Fibroblast of the aortic adventitia (primary cell): ENCODE measurements around the gene HSDL2. TPM values are rescaled to one million over a fixed set of nuclear protein-coding genes. Genes with fewer than 3 reads are reported as not detected.

Experiments
- DNase-seq: peaks from one replicate; pipeline ENCODE4 v3.0.0-alpha.2; 2010; ENCODE audit warnings: low read depth
- H3K4me3 ChIP-seq: 2 replicates; pipeline ENCODE4 v1.5.1; 2011; ENCODE audit warnings: low read depth, mild to moderate bottlenecking, control low read depth, low read length, moderate library complexity
- total RNA-seq: library from RNA; depleted of rRNA; stranded (reverse); fragments of >200 nt; gene quantifications from 2 replicates; pipeline ENCODE4 v1.2.3, GENCODE V29; 2012; ENCODE audit warnings: low replicate concordance
- TF ChIP-seq, protein P1 (sequence below): IDR thresholded peaks from 2 replicates; pipeline ENCODE4 v1.5.1; 2011; ENCODE audit warnings: mild to moderate bottlenecking, low read length, control low read depth, inconsistent platforms; ENCODE audit not compliant: insufficient read depth

HSDL2 gene
- total RNA-seq, 1 donor, result 54.9 TPM

DNA sequence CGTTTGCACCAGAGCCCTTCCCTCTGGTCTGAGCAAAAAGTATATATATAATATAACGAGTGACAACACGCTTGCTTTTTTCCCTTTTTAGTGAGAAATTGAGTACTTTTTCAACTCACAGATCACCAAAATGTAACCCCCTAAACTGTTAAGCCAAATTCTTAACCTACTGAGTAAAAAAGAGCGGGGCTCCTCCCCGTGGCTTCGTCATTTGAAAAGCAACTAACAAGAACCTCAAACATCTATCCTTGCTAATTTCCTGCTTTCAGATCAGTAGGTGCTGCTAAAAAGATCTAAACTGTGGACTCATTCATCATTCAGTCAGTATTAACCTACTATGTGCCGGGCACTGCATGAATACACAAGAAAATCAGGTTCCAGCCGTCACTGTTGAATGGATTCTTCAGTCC is 45.5 kb upstream of the HSDL2 start:
- TF ChIP-seq, protein P1, sequence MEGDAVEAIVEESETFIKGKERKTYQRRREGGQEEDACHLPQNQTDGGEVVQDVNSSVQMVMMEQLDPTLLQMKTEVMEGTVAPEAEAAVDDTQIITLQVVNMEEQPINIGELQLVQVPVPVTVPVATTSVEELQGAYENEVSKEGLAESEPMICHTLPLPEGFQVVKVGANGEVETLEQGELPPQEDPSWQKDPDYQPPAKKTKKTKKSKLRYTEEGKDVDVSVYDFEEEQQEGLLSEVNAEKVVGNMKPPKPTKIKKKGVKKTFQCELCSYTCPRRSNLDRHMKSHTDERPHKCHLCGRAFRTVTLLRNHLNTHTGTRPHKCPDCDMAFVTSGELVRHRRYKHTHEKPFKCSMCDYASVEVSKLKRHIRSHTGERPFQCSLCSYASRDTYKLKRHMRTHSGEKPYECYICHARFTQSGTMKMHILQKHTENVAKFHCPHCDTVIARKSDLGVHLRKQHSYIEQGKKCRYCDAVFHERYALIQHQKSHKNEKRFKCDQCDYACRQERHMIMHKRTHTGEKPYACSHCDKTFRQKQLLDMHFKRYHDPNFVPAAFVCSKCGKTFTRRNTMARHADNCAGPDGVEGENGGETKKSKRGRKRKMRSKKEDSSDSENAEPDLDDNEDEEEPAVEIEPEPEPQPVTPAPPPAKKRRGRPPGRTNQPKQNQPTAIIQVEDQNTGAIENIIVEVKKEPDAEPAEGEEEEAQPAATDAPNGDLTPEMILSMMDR, result no peak
- H3K4me3 ChIP-seq, result peak overlapping the region; percentile 75
- peak; percentile 50 for DNase-seq

DNA sequence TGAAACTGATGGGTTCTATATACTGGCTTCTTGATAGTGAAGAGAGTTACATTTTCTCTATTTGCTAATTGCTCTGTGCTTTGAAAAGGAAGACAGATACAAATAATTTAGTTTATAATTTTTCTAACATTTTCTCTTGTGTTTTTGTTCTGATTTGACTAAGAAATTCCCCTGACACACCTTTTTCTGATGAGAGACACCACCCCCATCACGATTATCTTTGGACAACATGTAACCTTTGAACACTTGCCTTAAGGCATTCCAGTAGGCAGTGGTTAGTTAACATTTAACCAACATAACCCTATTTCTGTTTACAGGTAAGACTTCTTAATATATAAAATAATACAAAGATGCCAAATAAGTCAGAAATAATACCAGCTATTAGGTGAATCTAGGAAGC is 42.4 kb upstream of the HSDL2 start:
- TF ChIP-seq, protein P1, result no peak
- no peak overlapping the region for H3K4me3 ChIP-seq
- DNase-seq, result no peak

GRCh38 chr9:112338561-112338960 is 41.3 kb upstream of the HSDL2 start:
- peak; percentile 28 for DNase-seq

DNA sequence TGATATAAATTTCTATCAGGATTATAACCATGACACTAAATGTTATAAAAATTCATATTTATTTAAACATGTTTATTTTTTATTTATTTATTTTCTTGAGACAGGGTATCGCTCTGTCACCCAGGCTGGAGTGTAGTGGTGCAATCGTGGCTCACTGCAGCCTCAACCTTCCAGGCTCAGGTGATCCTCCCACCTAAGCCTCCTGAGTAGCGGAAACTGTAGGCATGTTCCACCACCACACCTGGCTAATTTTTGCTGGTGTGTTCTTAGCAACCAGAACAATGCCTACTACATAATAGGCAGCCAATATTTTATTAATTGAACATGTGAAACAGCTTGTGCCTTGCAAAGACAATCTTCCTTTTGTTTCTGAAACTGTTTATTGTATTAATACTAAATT is 40.0 kb upstream of the HSDL2 start:
- TF ChIP-seq, protein P1, result no peak
- DNase-seq, result no peak
- H3K4me3 ChIP-seq, result no peak overlapping the region

More at GRCh38 chr9:112338561-112338960, 41.3 kb upstream of the HSDL2 start:
- TF ChIP-seq, protein P1, result no peak
- H3K4me3 ChIP-seq, result no peak overlapping the region

DNA sequence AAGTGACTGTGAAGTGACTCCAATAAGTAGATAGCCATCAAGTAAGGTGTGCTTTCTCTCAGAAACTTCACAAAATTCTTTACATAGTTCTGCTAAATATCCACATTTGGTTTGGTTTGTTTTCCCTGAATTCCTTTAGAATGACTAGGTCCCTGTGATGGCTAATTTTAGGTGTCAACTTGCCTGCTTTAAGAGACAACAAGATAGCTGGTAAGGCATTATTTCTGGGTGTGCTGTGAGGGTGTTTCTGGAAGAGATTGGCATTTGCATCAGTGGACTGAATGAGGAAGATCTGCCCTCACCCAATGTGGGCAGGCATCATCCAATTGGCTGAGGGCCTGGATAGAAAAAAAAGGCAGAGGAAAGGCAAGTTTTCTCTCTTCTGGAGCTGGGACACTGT is 38.2 kb upstream of the HSDL2 start:
- no peak overlapping the region for H3K4me3 ChIP-seq
- DNase-seq, result peak; percentile 70
- TF ChIP-seq, protein P1, result no peak

DNA sequence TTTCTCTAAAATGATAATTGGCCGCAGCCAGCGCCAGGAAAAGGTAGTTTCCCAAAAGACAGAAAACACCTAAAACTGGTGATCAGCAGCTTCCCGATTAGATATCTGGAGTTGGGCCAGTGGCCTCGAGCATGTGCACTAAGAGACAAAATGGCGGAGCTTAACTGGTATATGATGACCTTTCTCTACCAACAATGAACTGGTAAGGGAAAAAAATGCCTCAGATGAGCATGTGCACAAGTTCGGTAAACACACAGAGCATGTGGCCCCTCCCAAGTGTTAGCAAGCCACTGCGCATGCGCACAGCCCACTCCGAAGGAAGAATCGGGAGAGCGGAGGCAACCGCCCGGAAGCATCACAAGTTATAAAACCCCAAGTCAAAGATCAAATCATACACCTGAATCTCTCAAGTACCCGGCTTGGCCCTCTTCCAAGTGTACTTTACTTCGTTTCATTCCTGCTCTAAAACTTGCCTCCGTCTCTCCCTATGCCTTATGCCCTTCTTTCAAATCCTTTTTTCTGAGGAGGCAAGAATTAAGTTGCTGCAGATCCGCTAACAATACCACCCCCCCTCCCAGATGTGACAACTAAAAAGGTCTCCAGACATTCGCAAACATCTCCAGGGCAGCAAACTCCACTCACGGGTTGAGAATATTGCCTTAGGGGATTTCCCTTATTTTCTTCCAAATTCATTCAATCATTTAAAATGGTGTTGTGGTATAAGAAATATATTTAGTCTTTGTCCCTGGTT is 31.5 kb upstream of the HSDL2 start:
- peak overlapping the region; percentile 63 for H3K4me3 ChIP-seq
- DNase-seq, result peak; percentile 77

More for the DNA sequence above, 31.5 kb upstream of the HSDL2 start:
- TF ChIP-seq, protein P1, result no peak
